ENCODE measurements around the gene COQ8A.

COQ8A gene

GRCh38 chr1:226960944-226961765 is 21.1 kb downstream of the COQ8A start:
- DNase-seq (ENCODE audit: low read depth): no peak
- H3K4me3 ChIP-seq (ENCODE audit: low read depth, low read length): no peak overlapping the region
- no peak for TF ChIP-seq CTCF (IDR thresholded peaks at IDR 0.05; ENCODE audit: low read depth, low read length)
- no peak for TF ChIP-seq POLR2A (IDR thresholded peaks at IDR 0.05; ENCODE audit: extremely low read depth, insufficient read length)
- no peak for TF ChIP-seq MYC (IDR thresholded peaks at IDR 0.05; ENCODE audit: low read depth, low read length)
- TF ChIP-seq, protein P1, sequence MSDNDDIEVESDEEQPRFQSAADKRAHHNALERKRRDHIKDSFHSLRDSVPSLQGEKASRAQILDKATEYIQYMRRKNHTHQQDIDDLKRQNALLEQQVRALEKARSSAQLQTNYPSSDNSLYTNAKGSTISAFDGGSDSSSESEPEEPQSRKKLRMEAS (IDR thresholded peaks at IDR 0.05; ENCODE audit: low read depth, low read length): no peak

DNA sequence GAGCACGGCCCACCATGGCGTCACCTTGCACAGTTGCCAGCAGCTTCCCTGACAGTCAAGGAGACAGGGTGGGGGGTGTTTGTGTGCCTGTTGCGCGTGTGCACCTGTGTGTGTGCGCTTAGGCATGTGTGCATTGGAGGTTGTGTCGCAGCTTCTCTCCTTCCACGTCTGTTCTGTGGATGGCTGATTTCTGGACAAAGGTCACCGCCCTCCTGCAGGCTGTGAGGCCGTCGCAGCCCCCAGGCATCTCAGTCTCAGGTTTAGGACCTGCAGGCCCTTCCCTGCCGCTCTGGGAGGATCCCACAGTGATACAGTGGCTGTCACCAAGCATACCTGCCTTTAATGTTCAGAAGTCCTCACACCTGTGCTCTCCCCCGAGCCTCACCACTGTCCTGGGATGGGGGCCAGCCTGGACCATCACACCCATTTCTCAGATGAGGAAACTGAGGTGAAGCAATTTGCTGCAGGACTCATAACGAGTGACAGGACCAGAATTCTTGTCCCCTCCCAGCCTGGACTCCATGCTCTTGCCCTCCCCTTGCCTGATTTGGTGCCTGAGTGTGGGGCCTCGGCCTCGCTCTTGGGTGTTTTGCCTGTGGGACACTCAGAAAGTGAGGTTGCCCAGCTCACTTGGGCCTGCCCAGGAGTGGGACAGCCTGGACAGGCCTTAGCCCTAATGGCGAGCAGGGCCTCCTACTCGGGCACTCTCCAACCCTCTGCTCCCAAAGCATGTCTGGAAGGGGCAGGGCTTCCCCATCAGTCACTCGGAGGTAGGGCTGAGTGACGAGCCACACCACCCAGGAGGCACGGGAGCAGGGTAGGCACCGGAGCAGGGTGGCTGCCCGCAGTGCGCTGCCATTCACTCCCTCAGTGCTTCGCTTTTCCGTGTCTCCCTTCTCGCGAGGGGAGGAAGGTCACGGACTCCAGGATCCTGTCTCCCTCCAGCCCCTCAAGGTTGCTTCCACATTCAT is 22.6 kb downstream of the COQ8A start:
- H3K4me3 ChIP-seq (ENCODE audit: low read depth, low read length): no peak overlapping the region
- no peak for DNase-seq (ENCODE audit: low read depth)
- no peak for TF ChIP-seq POLR2A (IDR thresholded peaks at IDR 0.05; ENCODE audit: extremely low read depth, insufficient read length)
- no peak for TF ChIP-seq MYC (IDR thresholded peaks at IDR 0.05; ENCODE audit: low read depth, low read length)
- TF ChIP-seq, protein P1 (IDR thresholded peaks at IDR 0.05; ENCODE audit: low read depth, low read length): no peak
- no peak for TF ChIP-seq CTCF (IDR thresholded peaks at IDR 0.05; ENCODE audit: low read depth, low read length)

- TF ChIP-seq POLR2A (IDR thresholded peaks at IDR 0.05; ENCODE audit: extremely low read depth, insufficient read length) (no peak), CTCF (IDR thresholded peaks at IDR 0.05; ENCODE audit: low read depth, low read length) (no peak), MYC (IDR thresholded peaks at IDR 0.05; ENCODE audit: low read depth, low read length) (no peak)
- TF ChIP-seq, protein P1 (IDR thresholded peaks at IDR 0.05; ENCODE audit: low read depth, low read length): no peak
- DNase-seq (ENCODE audit: low read depth): peak; percentile 43
- no peak overlapping the region for H3K4me3 ChIP-seq (ENCODE audit: low read depth, low read length)
Measured at GRCh38 chr1:226964068-226964425, 24.0 kb downstream of the COQ8A start.

GRCh38 chr1:226964611-226965486 is 24.8 kb downstream of the COQ8A start:
- TF ChIP-seq, protein P1 (IDR thresholded peaks at IDR 0.05; ENCODE audit: low read depth, low read length): no peak
- no peak for DNase-seq (ENCODE audit: low read depth)
- H3K4me3 ChIP-seq (ENCODE audit: low read depth, low read length): no peak overlapping the region

GRCh38 chr1:226965581-226966440 is 25.7 kb downstream of the COQ8A start:
- no peak overlapping the region for H3K4me3 ChIP-seq (ENCODE audit: low read depth, low read length)
- DNase-seq (ENCODE audit: low read depth): no peak
- TF ChIP-seq MYC (IDR thresholded peaks at IDR 0.05; ENCODE audit: low read depth, low read length) (no peak), CTCF (IDR thresholded peaks at IDR 0.05; ENCODE audit: low read depth, low read length) (no peak), POLR2A (IDR thresholded peaks at IDR 0.05; ENCODE audit: extremely low read depth, insufficient read length) (no peak)
- TF ChIP-seq, protein P1 (IDR thresholded peaks at IDR 0.05; ENCODE audit: low read depth, low read length): no peak

All from NB4 (cell line).